HG02884 (cell line): ENCODE measurements around the gene ZNF408.
"Not testable (repeated sequence)": the region's sequence is repeated elsewhere in the genome, so short reads cannot be mapped to it uniquely, and the experiment has no call there.

Source experiments
- ATAC-seq: cut with Tn5 transposase; IDR thresholded peaks from one replicate; pipeline ENCODE4 v1.9.1; 2021; ENCODE audit warnings: mild to moderate bottlenecking, moderate library complexity; ENCODE audit not compliant: unreplicated experiment

Gene ZNF408

DNA sequence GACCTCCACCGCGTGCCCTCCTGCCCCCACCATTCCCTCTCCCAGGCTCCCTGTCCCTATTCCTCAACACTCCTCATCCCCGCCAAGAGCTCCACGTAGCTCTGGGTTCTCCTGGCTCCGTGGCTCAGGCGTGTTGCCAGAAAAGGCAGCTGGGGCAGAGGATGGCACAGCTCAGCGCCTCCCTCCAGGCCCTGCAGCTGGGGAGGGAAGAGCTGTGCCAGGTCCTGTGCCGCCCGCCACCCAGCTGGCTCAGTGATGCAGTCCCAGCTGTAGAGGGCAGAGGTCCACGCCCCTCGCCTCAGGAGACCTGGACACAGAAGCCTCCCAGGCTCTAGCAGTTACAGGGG, 4.6 kb upstream of the ZNF408 start:
- ATAC-seq: no peak

DNA sequence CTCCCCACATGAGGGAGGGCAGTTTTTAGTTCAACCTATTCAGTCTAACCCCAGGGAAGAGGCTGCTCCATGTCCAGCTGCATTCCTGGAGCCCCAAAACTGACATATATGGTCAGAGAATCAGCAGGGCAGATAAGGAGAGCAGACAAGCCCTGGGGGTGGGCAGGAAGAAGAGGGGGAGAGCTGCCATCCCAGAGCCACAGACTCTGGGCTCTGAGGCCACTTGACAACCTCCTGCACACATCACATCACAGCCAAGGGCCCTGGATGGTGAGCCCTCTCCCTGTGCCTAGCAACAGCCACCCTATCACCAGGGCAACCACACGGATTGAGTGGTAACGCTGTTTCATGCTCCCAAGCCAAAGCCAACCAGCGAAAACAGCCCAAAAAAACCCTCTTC, 3.5 kb upstream of the ZNF408 start:
- ATAC-seq: no peak

DNA sequence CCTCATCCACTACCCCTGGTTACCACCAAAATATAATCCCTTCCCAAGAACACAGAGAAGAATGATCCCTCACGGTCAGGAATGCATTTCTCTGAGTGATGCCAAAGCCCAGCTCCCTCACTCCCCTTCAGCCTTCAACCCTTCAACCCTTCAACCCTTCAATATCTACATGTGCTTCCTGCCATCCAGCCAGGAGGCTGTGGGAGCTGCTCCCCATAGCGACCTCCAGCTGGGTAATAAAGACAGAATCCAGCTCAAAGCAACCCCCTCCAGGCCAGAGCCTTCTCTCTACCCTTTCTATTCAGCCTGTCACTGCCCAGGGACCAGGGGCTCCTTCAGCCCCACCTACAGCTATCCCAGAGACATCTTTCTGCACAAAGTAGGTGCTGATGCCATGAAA, 3.1 kb upstream of the ZNF408 start:
- ATAC-seq: no peak

DNA sequence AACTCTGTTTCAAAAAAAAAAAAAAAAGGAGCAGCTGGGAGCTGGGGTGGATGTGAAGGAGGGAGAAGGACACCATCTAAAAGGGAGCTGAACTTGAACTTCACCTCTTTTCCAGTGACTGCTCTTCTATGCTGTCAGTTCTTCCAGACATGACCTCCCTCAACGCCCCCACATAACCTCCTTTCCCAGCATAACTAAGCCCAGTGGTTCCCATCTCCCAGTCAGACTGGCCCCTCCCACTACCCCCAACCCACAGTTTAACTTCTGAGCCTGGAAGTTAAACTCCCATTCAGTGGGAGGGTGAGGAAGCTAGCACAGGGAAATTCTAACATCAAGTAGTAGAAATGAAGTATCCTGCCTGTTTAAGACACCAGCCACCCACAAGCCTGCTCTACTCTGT, 2.2 kb upstream of the ZNF408 start:
- ATAC-seq: no peak

DNA sequence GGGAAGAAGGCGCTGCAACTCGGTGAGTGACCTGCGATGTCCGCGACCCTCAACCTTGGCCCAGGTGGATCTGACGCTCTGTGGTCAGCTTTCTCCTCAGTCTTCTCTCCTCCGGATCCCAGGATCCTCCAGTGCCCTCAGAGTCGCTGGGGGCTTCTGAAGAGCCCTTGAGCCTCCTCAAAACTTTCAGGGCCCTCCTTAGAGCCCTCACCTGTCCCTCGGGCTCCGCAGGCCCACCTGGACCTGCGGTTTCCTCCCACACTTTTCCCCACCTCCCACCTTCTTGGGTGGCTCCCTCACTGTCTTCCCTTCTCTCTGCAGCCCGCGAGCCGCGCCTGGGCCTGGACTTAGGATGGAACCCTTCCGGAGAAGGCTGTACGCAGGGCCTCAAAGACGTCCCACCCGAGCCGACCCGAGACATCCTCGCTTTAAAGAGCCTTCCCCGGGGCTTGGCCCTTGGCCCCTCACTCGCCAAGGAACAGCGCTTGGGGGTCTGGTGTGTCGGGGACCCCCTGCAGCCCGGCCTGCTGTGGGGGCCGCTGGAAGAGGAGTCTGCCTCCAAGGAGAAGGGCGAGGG, 335 bp downstream of the ZNF408 start:
- ATAC-seq: peak; percentile 4

DNA sequence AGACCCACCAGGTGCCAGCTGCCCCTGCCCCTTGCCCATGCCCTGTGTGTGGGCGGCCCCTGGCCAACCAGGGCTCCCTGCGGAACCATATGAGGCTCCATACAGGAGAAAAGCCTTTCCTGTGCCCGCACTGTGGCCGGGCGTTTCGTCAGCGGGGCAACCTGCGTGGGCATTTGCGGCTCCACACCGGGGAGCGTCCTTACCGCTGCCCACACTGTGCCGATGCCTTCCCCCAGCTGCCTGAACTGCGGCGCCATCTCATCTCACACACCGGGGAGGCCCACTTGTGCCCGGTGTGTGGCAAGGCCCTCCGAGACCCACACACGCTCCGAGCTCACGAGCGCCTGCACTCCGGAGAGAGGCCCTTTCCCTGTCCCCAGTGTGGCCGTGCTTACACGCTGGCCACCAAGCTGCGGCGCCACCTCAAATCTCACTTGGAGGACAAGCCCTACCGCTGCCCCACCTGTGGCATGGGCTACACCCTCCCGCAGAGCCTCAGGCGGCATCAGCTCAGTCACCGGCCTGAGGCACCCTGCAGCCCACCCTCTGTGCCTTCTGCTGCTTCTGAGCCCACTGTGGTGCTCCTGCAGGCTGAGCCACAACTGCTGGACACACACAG, 4.3 kb downstream of the ZNF408 start:
- no peak for ATAC-seq

DNA sequence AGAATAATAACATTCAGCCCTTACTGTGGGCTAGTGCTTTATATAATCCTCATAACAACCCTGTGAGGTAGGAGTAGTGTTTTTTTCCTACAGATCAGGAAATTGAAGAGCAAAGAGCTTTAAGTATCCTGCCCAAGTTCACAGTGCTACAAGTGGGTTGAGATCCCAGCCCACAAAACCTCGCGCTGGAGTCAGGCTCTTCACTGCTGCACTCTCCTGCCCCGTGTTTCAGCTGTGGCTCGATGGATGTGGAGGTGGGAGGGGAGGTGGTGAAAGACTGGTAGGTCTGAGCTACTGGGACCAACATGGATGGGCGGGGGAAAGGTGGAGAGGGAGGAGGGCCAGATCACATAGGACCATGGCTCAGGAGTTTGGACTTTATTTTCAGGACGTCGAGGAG, 6.1 kb downstream of the ZNF408 start:
- ATAC-seq: no peak

DNA sequence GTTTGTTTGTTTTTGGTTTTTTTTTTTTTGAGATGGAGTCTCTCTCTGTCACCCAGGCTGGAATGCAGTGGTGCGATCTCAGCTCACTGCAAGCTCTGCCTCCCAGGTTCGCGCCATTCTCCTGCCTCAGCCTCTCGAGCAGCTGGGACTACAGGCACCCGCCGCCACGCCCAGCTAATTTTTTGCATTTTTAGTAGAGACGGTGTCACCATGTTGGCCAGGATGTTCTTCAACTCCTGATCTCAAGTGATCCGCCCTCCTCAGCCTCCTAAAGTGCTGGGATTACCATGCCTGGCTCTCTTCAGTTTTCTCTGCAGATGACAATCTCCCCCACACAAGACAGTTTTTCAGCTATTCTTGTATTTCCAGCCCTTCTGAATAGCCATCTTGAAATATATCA, 8.5 kb downstream of the ZNF408 start:
- not testable (repeated sequence) for ATAC-seq

DNA sequence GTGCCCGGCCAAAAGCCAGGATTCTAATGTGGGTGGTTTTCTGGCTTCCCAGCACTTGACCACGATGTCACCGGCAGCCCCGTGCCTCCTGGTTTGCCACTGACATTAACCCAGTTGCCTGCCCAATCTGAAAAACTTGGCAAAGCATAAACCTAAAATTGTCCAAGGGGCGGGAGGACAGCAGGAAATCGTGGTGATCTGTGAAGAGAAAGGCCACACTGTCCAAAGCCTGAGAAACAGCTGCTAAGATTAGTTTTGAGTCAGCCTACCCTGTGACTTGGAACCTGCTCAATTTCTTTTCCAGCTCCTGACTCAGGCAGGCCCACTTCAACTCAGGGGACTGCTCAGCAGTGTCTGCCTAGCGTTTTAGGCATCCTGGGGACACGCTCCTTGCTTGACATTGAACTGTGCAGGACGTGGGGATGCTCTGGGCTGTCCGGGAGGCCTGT, 10.0 kb downstream of the ZNF408 start:
- ATAC-seq: no peak

DNA sequence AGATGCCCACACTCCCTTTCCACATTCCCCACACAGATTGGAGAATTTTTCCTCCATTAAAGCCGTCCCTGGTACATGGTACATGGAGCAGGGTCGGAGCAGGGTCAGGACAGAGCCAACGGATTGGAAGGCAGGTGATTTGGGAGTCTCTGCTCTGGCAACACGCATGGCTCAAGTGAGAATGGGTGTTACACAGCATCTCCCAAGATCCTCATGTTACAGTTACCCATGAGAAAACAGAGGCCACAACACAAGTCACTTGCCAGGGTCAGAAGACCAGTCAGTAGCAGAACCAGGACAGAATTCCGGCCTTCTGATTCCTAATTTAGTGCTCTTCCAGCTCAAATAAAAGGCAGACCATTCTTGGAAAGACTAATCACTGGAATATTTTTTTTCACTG, 10.5 kb downstream of the ZNF408 start:
- no peak for ATAC-seq

DNA sequence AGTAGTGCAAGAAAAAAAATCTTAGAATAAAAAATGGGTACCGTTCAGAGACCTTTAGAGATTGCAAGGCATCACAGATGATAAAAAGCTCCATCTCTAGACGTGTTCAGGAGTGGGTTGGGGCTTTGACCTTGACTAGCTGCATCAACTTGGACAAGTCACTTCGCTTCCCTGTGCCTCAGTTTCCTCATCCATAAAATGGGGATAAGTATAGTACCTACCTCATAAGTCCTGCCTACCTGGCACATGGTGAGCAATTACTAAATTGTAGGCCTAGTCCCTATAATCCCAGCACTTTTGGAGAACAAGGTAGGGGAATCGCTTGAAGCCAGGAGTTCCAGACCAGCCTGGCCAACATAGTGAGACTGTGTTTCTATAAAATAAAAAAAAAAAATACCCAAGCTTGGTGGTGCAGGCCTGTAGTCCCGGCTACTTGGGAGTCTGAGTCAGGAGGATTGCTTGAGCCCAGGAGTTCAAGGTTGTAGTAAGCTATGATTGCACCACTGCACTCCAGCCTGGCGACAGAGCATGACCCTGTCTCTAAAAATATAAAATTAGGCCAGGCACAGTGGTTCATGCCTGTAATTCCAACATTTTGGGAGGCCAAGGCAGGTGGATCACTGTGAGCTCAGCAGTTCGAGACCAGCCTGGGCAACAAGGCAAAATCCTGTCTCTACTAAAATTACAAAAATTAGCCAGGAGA, 12.2 kb downstream of the ZNF408 start:
- no peak for ATAC-seq

DNA sequence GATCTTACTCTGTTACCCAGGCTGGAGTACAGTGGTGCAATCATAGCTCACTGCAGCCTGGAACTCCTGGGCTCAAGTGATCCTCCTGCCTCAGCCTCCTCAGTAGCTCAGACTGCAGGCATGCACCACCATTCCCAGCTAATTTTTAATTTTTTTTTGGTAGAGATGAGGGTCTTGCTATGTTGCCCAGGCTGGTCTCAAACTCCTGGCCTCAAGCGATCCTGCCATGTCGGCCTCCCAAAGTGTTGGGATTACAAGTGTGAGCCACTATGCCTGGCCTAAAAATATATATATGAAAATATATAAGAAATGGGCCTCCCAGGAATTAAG, 17.0 kb downstream of the ZNF408 start:
- ATAC-seq: not testable (repeated sequence)

DNA sequence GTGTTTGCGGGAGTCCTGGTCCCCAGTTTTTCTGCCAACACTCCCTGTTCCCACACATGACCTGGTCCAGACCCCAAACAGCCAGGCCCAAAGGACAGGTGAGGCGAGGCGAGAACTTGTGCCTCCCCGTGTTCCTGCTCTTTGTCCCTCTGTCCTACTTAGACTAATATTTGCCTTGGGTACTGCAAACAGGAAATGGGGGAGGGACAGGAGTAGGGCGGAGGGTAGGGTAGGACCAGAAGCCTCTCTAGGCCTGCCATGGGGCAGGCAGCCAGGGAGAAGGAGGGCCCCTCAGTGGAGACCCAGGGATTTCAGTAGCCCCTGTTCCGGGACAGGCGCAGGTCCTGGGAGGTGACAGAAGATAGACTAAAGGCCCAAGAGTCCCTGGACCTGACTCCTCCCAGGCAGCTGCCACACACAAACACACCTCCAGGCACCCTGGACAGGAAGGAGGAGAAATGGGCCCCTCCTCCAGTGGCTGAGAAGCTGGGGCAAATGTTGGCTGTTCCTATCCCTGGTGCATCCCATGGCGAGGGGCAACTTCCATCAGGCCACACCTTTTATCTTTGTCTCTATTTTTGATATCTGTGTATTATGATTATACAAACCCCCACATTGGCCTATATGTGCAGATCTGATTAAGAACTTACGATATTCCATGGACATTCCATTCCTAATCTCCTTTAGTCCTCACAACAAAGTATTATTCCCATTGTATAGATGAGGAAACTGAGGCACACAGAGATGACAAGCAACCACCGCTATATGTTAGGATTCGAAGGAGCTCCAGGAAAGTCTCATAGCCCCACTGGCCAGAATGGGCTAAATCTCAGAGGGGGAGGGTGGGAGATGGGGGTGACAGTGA, 17.6 kb downstream of the ZNF408 start:
- ATAC-seq: no peak

DNA sequence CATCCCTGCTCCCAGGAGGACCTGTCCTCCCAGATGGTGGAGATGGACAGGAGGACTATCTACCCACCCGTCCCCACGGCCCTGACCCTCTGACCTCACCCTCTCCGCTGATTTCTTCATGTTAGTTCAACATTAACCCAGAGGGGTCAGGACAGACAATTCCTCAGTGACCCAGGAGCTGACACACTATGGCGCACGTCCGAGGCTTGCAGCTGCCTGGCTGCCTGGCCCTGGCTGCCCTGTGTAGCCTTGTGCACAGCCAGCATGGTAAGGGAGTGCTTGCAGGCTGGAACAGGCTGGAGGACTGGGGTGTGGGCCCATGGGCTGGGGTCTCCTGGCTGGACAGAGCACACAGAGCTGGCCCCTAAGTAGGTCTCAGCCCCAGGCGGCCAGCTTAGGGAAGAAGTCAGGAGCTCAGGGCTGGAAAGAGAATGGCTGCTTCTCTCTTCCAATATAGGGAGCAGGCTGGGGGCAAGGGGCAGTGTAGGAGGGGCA, 18.3 kb downstream of the ZNF408 start, which contains the start of gene F2:
Gene F2, plus strand, starts transcription at position 166 of the 495 bp plus-strand sequence. Its CDS starts 23 bp downstream, at position 189.
- no peak for ATAC-seq

DNA sequence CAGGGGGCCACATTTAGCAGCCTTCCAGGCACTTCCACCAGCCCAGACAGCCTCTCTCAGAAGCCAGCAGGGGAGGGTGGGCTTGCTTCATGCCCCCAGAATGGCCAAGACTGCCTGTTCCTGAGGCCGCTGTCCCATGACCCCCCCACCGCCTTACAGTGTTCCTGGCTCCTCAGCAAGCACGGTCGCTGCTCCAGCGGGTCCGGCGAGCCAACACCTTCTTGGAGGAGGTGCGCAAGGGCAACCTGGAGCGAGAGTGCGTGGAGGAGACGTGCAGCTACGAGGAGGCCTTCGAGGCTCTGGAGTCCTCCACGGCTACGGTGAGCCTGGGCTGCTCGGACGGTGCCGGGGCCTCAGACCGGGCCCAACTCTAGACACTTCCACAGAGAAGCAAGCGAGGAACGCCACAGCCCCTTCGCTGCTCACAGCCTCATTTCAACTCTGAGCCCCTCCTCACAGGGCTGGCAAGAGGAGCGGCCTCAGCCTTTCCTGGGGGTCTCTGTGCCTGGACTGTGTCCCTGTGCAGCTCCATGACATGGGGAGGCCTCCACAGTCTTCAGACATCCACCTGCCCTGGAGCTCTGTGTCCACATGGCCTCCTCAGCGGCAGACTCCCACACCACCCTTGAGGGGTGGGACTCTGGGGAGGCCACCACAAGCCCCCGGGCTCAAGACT, 18.9 kb downstream of the ZNF408 start:
- ATAC-seq: no peak

DNA sequence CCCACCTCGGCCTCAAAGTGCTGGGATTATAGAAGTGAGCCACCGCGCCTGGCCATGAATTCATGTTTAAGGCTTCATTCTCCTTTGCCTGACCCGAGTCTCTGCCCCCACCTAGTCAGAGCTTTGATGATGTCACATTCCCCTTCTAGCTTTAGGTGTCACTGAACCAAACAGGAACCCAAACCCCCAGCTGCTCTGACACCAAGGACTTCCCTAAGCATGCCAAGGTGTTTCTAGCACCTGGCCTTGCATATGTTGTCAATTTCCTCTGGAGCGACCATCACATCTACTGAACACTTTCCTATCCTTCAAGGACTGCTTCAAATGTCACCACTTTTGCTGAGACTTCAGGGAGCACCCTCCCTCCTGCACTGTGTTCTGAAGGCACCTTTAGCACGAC, 20.5 kb downstream of the ZNF408 start:
- no peak for ATAC-seq

DNA sequence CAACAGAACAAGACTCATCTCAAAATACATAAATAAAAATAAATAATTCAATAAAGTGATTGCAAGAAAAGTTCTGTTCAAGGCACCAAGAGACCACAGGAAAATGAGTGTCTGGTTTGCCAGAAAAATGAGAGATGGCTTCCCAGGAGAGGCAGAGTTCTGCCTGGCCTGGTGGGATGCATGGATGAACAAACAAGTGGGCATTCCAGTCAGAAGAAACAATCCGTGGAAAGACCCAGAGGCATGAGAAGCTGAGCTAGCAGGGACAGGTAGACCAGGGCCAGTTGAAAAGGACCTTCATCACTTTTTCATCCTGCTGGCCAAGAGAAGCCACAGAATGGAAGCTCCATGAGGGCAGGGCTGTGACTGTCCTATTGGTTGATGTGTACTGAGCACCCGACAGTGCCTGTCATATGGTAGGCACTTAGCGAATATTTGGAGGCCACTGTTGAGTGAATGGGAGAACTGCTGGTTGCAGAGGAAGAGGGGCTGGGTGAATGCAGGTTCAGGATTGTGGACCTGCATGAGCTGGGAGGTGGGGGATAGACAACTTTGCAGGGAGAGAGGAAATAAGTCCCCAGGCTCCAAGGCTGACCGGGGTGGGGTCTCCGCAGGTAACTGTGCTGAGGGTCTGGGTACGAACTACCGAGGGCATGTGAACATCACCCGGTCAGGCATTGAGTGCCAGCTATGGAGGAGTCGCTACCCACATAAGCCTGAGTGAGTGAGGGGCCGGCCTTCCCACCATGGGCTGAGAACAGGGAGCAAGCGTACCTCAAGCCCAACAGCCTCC, 21.9 kb downstream of the ZNF408 start:
- no peak for ATAC-seq

DNA sequence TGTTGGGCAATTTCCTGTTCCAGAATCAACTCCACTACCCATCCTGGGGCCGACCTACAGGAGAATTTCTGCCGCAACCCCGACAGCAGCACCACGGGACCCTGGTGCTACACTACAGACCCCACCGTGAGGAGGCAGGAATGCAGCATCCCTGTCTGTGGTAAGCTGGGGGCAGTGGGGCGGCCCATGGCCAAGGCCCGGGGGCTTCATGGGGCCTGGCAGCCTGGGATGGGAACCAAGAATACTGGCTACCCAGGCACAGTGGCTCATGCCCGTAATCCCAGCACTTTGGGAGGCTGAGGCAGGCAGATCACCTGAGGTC, 22.5 kb downstream of the ZNF408 start:
- no peak for ATAC-seq

DNA sequence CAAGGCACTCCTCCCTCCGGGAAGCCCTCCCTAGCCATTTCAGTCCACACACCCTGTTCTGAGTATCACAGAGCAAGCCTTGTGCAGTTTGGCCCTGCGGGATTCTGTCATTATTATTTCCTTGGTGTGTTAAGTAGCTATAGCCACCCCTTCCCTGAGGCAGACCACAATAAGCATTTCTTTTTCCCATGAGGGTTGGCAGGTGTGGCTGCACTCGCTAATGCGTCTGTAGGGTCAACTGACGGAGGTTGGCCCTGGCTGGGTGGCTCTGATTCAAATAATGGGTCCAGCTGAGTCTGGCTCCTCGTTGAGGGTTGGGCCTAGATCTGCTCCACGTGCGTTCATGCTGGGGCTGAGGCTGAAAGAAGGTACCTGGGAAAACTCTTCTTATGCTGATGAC, 23.3 kb downstream of the ZNF408 start:
- ATAC-seq: no peak
